ENCODE measurements around the gene APOA4.
"Not testable (repeated sequence)": the region's sequence is repeated elsewhere in the genome, so short reads cannot be mapped to it uniquely, and the experiment has no call there.

APOA4 gene

DNA sequence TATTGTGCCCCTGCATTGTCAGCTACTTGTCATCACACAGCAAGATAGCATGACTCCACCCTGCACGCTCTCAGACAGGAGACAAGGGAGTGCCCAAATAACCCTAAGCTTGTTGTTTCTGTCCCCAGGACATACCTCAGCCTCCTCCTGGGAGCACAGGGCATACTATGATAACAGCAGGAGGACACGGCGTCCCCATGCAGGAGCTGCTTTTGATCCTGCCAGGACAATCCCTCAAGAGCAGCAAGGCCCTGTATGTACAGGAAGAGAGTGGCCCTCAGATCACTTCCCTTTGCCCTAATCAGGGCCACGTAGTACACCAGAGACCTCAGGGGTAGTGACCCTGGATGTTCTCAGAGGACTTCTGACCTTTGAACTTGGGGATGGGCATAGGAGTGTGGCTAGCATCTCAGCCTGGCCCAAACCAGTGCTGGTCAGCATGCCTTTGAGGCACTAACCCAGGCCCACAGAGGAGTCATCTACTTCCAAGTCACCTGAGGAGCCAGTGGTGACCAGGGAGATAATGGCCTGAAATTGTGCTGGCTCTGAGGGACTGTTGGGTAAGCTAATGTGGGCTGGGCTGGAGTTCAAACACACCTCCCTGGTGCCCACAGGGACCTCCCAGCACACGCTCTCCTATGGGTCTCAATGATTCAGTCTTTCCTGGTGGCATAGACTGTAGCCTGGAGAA, 9.2 kb downstream of the APOA4 start:
- H3K4me3 ChIP-seq: no peak overlapping the region
- H3K27ac ChIP-seq: no peak overlapping the region

DNA sequence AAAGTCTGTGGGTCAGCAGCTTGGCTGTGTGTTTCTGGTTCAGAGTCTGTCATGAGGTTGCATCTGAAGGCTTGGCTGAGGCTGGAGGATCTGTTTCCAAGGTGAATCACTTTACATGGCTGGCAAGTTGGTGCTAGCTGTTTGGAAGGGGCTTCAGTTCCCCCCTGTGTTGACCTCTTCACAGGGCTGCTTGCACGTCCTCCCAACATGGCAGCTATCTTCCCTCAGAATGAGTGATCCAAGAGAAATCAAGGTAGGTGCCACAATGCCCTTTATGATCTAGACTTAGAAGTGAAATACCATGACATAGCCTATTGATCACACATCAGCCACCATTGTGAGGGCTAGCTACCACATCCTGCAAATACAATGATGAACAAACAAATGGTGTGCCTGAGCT, 9.9 kb downstream of the APOA4 start:
- H3K27ac ChIP-seq: no peak overlapping the region
- no peak overlapping the region for H3K4me3 ChIP-seq

DNA sequence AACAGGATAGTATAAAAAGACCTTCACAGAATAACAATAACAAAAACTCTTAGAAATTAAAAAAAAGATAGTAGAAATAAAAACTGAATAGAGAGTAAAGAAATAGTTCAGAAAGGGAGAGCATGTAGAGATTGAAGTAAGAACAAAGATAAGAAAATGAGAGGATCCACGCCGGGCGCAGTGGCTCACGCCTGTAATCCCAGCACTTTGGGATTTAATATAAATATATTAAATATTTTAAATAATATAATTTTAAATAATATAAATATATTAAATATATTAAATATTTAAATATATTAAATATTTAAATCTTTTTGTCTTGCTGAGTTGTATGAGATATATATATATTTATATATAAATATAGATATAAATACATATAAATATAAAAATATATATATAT, 11.0 kb downstream of the APOA4 start:
- Histone ChIP-seq H3K4me3 (no peak overlapping the region), H3K27ac (no peak overlapping the region)

DNA sequence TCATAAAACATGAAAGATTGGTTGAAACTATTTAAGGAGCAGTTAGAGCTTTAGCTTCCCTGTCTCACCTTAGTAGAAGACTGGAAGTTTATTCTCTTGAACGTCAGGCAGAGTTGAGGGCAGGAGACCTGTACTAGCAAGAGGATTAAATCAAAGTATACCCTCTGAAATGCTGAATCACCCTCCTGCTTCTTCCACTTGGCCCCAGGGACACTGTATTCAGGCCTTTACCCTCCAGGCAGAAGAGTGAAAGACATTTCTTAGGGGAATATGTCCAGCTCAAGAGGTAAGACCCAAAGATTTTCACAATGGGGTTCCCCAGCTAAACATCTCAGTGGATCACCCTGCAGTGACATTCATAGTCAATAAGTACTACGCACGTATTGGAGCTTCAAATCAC, 11.9 kb downstream of the APOA4 start:
- Histone ChIP-seq H3K27ac (no peak overlapping the region), H3K4me3 (no peak overlapping the region)

DNA sequence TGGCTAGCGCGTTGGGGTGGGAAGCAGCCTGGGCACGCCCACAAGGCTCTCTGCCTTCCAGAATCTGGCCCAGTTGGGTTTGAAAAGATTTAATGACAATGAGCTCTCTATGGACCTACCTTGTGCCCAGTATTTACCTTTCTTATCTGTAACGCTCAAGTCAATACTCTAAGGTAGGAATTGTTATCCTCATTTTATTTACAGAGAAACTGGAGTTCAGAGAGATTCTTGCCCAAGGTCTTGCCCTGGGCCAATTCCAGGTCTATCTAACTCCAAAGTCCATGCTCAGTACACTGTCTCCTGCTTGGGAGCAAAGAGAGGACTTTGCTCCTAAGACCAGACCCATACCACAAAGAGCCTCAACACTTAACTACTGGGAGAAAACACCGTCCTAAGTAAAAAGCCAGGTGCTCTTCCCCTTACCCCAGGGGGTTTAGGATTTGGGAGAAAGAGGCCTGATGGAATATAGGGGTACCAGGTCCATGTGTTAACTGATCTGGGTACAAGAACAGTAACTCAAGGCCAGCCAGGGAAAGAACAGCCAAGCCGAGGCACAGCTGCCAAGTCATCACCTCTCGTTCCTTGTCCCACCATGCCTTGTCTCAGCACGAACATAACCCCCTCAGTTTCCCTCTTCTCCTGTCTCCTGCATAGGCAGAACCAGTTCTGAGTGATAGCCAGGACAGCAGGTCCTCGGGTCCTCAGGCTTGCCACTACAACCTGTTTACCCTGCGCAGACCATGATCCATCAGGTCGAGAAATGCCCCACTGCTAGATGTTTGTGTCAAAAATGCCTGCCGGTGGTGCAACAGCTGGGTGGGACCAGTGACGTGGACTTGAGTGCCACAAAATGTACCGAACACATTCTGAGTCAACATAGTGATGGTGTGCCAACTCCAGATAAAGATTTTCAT, 14.6 kb downstream of the APOA4 start:
- no peak overlapping the region for H3K27ac ChIP-seq
- no peak overlapping the region for H3K4me3 ChIP-seq

DNA sequence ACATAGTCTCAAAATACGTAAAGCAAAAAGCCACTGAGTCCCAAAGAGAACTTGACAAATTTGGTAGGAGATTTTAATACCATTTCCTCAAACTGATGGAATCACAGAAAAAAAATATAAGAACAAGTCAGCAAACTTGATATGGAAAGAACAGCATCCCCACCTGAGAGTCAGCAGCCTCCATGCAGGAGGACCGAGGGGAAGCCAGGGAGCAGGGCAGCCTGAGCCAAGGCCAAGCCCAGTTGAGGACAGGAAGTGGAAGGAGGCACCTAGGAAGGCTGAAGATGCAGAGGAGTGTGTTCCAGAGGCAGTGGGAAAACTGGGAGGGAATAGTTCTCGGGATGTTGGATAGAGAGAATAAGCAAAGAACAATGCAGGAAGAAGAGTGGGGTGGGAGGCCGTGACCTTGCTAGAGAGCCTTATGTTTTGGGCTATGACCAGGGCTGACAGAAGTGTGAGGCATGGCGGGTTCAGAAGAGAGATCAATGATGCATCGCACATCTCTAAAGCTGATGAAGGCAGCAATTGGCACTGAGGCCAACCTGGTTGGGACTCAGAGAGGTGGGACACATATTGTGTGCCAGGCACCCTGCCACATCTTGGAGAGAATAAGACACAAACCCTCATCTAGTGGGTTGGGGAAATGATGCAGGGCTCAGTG, 15.4 kb downstream of the APOA4 start:
- Histone ChIP-seq H3K4me3 (no peak overlapping the region), H3K27ac (no peak overlapping the region)

DNA sequence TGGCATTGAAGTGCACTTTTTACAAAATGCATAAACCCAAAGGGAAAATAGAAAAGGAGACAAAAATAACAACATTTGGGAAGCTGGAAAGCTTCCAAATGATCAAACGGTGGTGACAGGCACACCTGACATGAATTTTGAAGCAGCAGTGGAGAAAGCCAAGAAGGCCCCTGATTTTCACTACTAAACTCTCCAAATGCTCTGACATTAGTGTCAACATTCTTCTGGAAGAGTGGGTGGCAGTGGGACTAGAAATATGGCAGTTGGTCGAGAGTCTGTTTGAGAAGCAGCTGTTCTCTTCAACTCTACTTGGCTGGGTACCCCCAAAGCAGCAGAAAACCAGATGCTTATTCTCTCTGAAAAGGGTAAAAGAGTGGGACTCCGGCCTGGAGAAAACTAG, 19.1 kb downstream of the APOA4 start:
- Histone ChIP-seq H3K27ac (no peak overlapping the region), H3K4me3 (no peak overlapping the region)

DNA sequence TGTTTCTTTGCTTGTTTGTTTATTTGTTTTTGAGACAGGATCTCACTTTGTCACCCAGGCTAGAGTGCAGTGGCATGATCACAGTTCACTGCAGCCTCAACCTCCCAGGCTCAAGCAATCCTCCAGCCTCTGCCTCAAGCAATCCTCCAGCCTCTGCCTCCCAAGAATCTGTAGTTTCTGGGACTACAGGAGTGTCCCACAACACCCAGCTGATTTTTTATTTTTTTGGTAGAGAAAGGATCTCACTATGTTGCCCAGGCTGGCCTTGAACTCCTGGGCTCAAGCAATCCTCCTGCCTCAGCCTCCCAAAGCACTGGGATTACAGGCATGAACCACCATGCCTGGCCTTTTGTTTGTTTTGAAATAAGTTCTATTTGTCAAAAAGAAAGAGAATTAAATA, 21.4 kb downstream of the APOA4 start:
- H3K4me3 ChIP-seq, H3K27ac ChIP-seq: not testable (repeated sequence)

DNA sequence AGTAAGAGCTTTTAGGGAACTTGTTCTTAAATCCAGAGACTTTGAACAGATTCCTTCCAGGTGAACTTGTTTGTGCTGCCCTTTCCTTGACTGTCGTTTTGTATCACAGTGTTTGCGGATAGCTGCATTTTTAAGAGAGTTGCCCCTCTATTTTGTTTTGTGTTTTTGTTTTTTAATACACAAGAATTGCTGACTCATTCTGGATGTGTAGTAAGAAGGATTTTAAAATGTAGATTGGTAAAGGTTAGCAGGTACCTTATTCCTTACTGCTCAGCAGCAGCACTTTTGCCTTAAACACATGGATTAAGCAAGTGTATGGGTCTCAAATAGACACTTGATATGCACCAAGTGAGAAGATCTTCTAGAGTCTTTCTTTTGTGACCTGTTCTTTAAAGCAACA, 22.5 kb downstream of the APOA4 start:
- no peak overlapping the region for H3K27ac ChIP-seq
- H3K4me3 ChIP-seq: no peak overlapping the region

DNA sequence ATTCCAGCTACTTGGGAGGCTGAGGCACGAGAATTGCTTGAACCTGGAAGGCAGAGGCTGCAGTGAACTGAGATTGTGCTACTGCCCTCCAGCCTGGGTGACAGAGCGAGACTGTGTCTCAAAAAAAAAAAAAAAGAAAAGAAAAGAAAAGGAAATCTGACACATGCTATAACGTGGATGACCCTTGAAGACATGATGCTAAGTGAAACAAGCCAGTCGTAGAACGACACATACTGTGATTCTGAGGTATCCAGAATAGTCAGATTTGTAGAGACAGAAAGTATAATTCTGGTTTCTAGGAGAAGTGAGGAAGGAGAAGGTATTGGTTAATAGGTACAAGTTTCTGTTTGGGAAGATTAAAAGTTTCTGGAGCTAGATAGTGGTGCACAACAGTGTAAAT, 24.7 kb downstream of the APOA4 start:
- Histone ChIP-seq H3K4me3 (no peak overlapping the region), H3K27ac (no peak overlapping the region)

DNA sequence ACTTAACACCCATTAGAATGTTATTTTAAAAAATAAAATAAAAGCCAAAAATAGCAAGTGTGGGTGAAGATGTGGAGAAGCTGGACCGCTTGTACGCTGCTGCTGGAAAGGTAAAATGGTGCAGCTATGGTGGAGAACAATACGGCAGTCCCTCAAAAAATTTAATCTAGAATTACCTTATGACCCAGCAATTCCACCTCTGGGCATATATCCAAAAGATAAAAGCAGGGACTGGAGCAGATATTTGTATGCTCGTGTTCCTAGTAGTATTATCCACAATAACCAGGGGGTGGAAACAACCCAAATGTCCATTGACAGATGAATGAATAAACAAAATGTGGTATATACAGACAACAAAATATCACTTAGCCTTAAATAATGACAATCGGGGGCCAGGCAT, 25.3 kb downstream of the APOA4 start:
- Histone ChIP-seq H3K27ac (no peak overlapping the region), H3K4me3 (no peak overlapping the region)

DNA sequence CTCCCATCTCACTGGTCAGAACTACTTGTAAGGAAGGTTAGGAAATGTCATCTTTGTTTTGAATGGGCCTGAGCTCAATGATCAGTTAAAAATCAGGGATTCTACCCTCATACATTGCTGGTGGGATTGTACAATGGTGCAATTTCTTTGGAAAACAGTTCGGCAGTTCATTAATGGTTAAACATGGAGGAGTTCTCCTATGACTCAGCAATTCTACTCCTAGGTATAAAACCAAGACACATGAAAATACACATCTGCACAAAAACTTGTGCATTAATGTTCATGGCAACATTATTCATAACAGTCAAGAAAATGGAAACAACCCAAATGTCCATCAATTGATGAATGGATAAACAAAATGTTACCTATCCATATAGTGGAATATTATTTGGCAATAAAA, 26.6 kb downstream of the APOA4 start:
- no peak overlapping the region for H3K4me3 ChIP-seq

DNA sequence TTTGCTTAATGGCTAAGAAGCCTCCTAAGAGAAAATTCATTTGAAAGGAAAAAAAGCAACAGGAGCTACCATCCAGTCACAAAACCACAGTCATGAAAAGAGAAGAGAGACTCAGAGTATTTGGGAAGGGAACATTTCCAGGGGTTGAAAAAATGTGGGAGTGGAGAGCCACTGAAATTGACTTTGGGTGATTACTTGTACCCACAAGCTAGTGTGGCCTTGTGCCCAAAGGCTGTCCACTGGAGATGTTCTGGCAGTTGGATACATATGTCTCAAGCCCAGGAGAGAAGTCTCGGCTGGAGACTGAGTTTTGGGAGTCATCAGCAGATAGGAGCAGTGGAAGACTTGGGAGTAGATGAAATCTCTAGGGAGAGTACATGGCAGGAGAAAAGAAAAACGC, 28.3 kb downstream of the APOA4 start:
- Histone ChIP-seq H3K27ac (no peak overlapping the region), H3K4me3 (no peak overlapping the region)

More for the DNA sequence above, 26.6 kb downstream of the APOA4 start:
- no peak overlapping the region for H3K27ac ChIP-seq

DNA sequence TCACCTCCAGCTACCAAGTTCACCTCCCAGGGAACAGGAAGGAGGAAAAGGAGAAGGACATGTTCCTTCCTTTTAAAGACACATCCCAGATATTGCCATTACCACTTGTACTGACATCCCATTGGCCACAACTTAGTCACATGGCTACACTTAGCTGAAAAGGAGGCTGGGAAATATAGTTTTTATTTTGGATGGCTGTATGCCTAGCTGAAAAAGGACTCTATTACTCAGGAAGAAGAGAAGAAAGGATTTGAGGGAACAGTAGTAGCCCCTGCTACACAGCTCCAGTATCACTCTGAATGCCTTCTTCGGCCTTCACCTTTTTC, 29.4 kb downstream of the APOA4 start:
- Histone ChIP-seq H3K27ac (no peak overlapping the region), H3K4me3 (no peak overlapping the region)

DNA sequence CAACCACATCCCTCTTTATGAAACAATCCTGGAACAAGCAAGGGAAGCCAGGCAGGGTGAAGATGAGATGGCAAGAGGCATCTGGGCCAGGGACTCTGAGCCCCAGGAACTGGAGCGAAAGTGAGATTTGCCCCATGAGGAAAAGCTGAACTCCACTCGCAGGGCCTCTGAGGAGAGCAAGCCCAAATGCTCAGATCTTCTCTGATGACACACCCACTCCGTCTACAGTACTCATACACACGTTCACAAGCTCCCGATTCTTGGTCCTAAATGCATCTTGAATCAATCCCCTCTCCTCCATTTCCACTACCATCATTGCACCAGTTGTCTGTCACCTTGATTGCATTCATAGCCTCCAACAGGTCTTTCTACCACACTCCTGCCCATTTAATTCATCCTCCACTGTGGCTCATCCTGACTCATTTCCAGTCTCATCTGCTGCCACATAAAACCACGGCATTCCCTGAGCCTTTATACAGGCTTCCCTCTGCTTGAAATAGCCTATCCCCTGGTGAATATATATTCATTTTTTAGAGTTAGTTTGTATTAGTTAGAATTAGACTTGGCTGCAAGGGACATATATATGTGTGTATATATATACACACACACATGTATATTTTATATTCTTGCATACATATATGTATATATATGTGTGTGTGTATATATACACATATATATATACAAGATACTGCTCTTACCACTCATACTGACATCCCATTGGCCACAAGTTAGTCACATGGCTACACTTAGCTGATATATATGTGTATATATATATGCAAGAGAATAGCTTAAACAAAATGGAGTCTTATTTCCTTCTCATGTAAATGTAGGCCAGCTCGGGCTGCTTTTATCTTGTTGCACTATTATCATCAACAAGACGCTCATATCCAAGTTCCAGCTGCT, 30.0 kb downstream of the APOA4 start:
- Histone ChIP-seq H3K27ac (no peak overlapping the region), H3K4me3 (no peak overlapping the region)

DNA sequence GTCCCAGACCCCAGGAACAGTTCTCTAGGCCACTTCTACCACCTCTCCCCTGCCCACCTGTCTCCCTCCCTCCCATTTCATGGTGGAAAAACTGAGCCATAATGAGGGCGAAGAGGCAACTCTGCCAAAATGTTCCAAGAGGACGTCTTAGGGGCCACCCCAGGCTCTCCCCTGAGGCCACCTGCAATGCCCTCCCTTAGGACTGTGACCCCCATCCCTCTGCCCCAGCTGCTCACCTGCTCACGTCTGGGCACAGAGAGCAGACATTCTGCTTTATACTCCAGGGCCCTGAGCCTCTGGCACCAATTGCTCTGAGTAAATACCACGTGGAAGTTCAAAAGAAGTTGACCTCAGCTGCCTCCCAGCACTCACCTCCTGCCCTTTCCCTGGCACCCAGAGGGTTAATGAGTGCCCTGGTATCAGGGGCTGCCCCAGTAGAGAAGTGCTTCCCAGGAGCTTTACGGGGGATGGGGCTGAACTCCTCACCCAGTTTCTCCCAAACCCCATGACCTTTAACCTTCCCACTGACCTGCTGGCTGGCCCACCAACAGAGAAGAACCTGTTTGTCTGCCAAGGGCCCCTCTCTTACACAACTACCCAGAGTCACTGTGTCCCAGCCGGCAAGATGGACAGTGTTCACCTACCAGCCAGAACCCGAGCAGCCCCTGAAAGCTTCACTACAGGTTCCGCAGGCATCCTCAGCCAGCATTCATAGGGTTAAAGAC, 30.8 kb downstream of the APOA4 start:
- Histone ChIP-seq H3K27ac (no peak overlapping the region), H3K4me3 (no peak overlapping the region)

DNA sequence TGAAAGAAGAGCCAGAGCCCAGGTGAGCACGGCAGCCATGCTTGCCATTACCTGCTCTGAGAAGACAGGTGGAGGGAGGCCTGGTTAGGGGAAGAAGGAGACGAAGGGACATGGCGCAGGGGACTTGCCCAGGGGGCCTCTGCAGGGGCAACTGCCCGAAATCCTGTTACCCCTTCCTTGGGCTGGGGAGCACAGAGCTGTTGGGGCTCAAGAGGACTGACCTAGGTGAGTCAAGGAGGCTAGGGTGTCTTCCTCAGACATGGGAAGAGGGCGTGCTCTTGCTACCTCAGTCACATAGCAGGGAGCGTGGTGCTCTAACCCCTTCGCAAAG, 31.3 kb downstream of the APOA4 start, which contains the start of gene APOA5:
TSS of gene APOA5 (minus strand) at position 67 of the 331 bp plus-strand sequence. CDS start at position 48, 19 bp downstream.
- H3K27ac ChIP-seq: no peak within 1 kb of the TSS
- peak within 1 kb of the TSS in 2 of 7 experiments; percentile 6 to 8 for H3K4me3 ChIP-seq

DNA sequence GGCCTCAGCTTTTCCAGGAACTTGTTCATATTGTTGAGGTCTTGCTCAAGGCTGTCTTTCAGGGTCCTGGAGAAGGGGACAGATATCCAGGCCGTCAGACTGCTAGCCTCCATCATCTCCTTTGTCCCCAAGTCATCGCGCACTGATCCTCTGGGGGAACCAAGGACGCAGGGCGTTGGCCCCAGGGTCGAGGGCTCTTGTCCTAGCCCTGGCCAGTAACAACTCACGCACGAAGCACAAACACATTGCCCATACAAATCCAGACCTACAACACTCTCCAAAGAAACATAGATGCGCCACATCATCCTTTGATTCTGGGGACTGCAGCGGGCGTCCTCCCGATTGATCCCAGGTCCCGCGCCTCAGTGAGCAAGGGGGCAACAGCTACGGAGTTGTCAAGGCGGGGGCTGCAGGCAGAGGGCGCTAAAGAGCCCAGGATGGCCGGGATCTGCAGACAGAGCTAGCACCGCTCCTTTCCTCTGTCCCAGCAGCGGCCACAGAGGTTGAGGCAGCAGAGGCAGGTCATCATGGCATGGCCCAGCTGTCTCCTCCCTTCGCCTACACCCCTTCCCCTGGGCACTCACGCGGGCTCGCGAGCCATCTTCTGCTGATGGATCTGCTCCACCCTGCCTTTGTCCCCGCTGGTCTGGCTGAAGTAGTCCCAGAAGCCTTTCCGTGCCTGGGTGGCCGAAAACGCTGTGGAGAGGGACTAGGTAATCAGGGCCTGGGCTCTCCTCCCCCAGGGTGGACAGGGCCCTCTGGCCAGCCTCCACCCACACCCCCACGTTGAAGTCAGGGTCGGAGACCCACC, 31.9 kb downstream of the APOA4 start:
- peak overlapping the region in 2 of 7 experiments; percentile 6 to 8 for H3K4me3 ChIP-seq

More for the DNA sequence above, 31.9 kb downstream of the APOA4 start:
- H3K27ac ChIP-seq: no peak overlapping the region

Measured in skin epidermis (tissue), 12 donors.